T-helper 9 cell (primary cell): ENCODE results near the gene CD8B2.
"Not testable (repeated sequence)": the region's sequence is repeated elsewhere in the genome, so short reads cannot be mapped to it uniquely, and the experiment has no call there.

Source experiments
- DNase-seq: peaks from one replicate; pipeline ENCODE4 v3.0.0-alpha.2; 2020

The CD8B2 gene

GRCh38 chr2:106513391-106513790 lies 26.2 kb downstream of the CD8B2 start:
- not testable (repeated sequence) for DNase-seq

GRCh38 chr2:106514827-106515226 lies 27.7 kb downstream of the CD8B2 start:
- not testable (repeated sequence) for DNase-seq

GRCh38 chr2:106516436-106516835 lies 29.3 kb downstream of the CD8B2 start:
- DNase-seq = no peak

- no peak for DNase-seq
Observed at GRCh38 chr2:106516864-106517263, 29.7 kb downstream of the CD8B2 start.

GRCh38 chr2:106517329-106517728 lies 30.2 kb downstream of the CD8B2 start:
- no peak for DNase-seq

- no peak for DNase-seq
Observed at GRCh38 chr2:106519767-106520166, 32.6 kb downstream of the CD8B2 start.

- DNase-seq = no peak
Observed at GRCh38 chr2:106521016-106521415, 33.9 kb downstream of the CD8B2 start.

- no peak for DNase-seq
Observed at GRCh38 chr2:106523976-106524665, 37.0 kb downstream of the CD8B2 start.

GRCh38 chr2:106530866-106531265 lies 43.7 kb downstream of the CD8B2 start:
- DNase-seq = no peak

- no peak for DNase-seq
Observed at GRCh38 chr2:106531676-106532214, 44.6 kb downstream of the CD8B2 start.

- no peak for DNase-seq
Observed at GRCh38 chr2:106532236-106532635, 45.1 kb downstream of the CD8B2 start.

GRCh38 chr2:106534471-106534870 lies 47.3 kb downstream of the CD8B2 start:
- DNase-seq = no peak

- no peak for DNase-seq
Observed at GRCh38 chr2:106536490-106536889, 49.3 kb downstream of the CD8B2 start.

- DNase-seq = no peak
Observed at GRCh38 chr2:106537047-106537446, 49.9 kb downstream of the CD8B2 start.

GRCh38 chr2:106537791-106538191 lies 50.6 kb downstream of the CD8B2 start:
- DNase-seq = no peak

- no peak for DNase-seq
Observed at GRCh38 chr2:106540886-106541285, 53.7 kb downstream of the CD8B2 start.

GRCh38 chr2:106541333-106541732 lies 54.2 kb downstream of the CD8B2 start:
- no peak for DNase-seq

- peak; percentile 71 for DNase-seq
Observed at GRCh38 chr2:106542746-106543359, 55.7 kb downstream of the CD8B2 start.

- DNase-seq = no peak
Observed at GRCh38 chr2:106545007-106545406, 57.8 kb downstream of the CD8B2 start.

GRCh38 chr2:106546391-106546990 lies 59.3 kb downstream of the CD8B2 start:
- no peak for DNase-seq

GRCh38 chr2:106547164-106547903 lies 60.2 kb downstream of the CD8B2 start:
- DNase-seq = no peak

GRCh38 chr2:106551417-106552130 lies 64.4 kb downstream of the CD8B2 start:
- no peak for DNase-seq

GRCh38 chr2:106552921-106553320 lies 65.8 kb downstream of the CD8B2 start:
- DNase-seq = no peak
